NOMO-1 treated with dmso at 0.1 percent for 144 hours (cell line): ENCODE measurements around the gene VENTX.
A peak's percentile ranks its signal among the peaks of the same experiment; 100 is the strongest.
"Not testable (repeated sequence)": the region's sequence is repeated elsewhere in the genome, so short reads cannot be mapped to it uniquely, and the experiment has no call there.

Experiments
- DNase-seq: peaks from one replicate; lab custom pipeline; 2025; ENCODE audit not compliant: unreplicated experiment; lab: John Stamatoyannopoulos, UW

VENTX gene

DNA sequence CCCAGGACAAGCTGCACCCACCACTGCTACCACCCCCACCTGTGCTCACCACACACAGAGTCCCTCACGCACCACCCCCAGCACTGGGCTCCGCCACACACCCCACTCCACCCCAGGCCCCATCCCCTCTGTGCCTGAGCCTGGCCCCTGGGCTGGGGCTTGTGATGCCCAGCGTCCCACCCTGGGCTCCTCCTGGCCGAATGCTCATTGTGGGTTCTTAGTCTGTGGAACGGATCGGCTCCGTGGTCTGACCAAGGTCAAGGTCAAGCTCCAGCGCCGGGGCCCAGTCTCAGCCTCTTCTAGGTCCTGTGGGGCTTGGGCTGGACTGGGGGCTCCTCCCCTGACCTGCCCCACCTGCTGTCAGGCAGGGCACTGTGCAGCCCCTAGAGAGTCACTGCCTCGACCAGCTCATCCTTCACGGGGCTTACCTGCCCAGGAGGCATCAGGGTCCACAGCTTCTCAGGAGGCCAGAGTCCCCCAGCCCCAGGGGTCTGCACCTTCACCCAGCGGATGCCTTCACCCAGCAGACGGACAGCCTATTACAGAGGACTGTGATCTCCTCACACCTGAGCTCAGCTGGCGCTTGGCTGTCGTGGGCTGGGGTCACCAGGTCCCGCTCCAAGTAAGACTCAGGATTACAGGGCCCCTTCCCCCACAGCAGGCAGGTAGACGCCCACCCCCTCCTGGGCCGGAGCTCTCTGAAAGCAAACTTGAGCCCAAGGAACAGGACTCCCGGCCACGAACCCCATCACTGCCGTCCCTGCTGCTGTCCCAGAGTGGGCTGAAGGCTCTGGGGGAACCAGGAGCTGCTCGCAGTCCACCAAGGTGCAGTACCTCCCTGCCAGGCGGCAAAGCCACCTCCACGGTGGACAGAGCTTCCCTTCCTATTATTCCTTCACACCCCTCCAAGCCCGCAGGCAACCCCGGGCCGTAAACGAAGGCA, 22.9 kb upstream of the VENTX start:
- DNase-seq = no peak

DNA sequence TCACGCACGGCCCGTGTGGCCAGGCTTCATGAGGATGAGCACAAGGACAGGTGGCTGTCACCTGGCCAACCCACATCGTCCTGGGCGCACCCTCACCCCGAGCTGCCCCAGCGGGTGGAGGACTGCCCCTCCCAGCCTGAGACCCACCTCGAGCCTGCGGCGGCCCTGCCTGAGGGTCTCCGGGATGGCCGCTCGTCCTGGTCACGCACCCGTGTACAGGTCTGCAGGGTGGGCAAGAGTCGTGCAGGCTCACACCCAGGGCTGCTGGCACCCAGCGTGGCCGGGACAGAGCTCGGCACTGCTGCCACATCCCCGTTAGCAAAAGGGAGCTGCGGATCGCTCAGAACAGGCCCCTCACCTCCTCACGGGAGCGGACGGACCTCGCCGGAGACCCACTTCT, 22.1 kb upstream of the VENTX start:
- no peak for DNase-seq

DNA sequence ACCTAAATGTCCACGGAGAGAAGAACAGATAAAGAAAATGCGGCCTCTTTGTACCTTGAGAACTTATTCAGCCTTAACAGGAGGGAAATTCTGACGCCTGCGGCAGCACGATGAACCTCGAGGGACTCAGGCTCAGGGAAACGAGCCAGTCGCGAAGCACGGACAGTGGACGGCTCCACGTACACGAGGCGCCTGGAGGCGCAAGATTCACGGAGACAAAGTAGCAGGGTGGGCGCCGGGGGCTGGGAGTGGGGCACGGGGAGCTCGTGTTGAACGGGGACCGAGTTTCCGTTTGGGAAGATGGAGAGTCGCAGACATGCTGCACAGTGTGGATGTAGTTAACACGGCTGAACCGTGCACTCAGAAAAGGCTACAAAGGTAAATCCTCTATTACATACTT, 20.9 kb upstream of the VENTX start:
- no peak for DNase-seq

- no peak for DNase-seq
Observed at GRCh38 chr10:133217800-133218589, 19.7 kb upstream of the VENTX start.

DNA sequence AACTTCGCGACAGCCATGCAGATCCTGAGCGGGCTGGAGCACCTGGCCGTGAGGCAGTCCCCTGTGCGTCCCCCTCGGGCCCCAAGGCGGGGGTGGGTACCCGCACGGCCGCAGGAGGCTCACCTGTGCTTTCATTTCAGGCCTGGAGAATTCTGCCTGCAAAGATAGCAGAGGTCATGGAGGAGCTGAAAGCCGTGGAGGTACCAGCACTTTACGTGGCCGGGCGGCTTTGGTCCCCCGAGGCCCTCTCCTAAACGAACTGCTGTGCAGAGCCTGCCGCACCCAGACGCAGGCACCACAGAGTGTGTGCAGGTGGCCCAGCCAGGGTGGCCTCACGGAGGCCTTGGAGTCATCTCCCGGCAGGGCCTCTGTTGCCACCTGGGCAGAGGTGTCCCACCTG, 18.8 kb upstream of the VENTX start:
- no peak for DNase-seq

GRCh38 chr10:133219782-133220181, 17.9 kb upstream of the VENTX start:
- DNase-seq = no peak

- no peak for DNase-seq
Observed at GRCh38 chr10:133221331-133221730, 16.3 kb upstream of the VENTX start.

DNA sequence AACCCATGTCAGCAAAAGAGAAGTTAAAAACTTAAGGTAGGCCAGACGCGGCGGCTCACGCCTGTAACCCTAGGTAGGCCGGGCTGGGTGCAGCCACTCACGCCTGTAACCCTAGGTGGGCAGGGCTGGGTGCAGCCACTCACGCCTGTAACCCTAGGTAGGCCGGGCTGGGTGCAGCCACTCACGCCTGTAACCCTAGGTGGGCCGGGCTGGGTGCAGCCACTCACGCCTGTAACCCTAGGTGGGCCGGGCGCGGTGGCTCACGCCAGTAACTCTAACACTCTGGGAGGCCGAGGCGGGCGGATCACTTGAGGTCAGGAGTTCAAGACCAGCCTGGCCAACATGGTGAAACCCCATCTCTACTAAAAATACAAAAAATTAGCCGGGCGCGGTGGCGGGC, 15.9 kb upstream of the VENTX start:
- DNase-seq = not testable (repeated sequence)

DNA sequence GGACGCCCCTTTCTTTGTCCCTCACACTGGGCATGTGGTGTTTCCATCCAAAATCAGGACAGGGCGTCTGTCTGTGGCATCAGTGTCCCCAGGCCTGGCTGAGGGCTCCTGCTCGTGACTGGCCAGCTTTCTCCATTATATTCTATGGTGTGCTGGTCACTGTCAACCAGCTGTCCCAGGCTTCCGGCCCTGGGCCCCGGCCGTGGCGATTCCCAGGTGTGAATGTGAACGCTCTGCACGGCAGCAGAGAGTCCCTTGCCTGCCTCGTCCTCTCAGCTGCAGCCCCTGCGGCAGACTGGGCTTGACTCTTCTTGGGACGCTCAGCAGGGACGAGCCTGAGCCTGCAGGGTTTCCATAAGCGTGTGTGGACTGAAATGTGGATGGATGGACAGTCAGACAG, 13.6 kb upstream of the VENTX start:
- DNase-seq = no peak

DNA sequence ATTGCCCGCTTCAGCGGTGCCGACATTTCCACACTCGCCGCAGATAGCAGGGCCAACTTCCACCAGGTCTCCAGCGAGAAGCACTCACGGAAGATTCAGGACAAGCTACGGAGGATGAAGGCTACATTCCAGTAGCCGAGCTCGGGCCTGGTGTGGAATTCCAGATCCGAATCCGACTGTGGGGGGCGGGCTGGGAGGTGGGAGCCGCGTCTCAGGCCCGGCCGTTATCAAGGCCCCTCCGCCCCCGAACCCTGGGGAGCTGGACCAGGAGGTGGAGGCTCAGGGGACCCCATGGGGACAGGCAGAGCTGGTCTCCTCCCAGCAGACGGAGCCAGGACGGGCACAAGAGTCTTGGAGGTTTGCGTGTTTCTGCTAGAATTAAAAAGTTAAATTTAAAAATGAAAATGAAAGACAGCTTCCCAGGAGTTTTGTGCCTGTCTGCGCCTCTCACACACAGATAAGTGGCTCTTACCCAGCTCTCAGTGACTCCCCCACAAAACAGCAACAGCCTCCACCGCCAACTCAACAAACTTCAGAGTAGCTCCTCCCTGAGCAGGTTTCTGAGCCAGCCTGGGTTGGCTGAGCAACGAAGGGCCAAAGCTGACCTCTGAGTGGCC, 12.8 kb upstream of the VENTX start:
- no peak for DNase-seq

GRCh38 chr10:133225707-133226191, 11.9 kb upstream of the VENTX start:
- no peak for DNase-seq

GRCh38 chr10:133226251-133226808, 11.3 kb upstream of the VENTX start:
- DNase-seq = no peak

- DNase-seq = no peak
Observed at GRCh38 chr10:133227256-133227655, 10.4 kb upstream of the VENTX start.

GRCh38 chr10:133229265-133230043, 8.2 kb upstream of the VENTX start:
- DNase-seq = no peak

GRCh38 chr10:133230044-133230361, 7.7 kb upstream of the VENTX start, which contains the start of gene UTF1:
UTF1 (plus strand) TSS chr10:133230217; CDS start chr10:133230289, 72 bp downstream.
- no peak for DNase-seq

GRCh38 chr10:133230387-133231195, 7.1 kb upstream of the VENTX start:
- DNase-seq = peak; percentile 67

- no peak for DNase-seq
Observed at GRCh38 chr10:133231244-133231945, 6.3 kb upstream of the VENTX start.

DNA sequence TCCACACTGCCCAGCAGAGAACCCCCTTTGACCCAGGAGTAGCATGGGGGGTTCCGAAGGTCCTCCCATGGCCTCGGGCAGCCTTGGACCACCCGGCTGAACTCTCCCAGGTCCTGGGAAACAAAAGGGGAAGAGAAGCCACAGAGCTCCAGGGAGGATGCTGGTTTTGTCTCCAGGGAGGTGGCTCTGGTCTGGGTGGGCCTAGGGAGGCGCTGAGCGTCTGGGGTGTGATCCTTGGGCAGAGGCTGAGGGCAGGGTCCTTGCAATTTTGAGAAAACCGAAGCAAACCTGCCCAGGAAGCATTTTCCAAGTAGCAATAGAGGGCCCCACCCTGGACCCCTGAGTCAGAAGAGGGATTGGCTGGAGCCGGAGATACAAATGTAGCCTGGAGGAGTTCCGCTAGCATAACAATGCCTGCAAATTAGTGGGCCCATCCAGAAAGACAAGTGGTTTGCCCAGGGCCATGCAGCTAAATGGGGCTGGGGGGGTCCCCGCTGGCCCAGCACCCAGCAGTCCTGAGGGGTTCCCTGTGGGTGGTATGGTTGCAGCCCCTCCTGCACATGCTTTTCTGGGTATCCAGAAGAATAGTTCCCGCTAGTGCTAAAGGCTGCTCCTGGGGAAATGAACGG, 5.6 kb upstream of the VENTX start:
- DNase-seq = no peak

DNA sequence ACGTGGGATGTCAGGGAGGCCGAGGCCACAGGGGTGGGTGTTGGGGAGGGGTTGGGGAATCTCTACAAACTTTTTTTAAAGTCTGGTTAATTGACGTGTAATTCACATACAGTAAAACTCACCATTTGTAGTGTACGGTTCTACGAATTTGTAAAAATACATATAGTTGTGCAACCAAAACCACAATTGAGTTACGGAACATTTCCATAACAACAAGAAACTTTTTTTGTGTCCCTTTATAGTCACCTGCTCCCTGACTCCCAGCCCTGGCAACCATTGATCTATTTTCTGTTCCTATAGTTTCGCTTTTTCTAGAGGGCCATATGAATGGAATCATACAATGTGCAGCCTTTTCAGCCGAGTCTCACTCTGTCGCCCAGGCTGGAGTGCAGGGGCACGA, 2.9 kb upstream of the VENTX start:
- not testable (repeated sequence) for DNase-seq
